Astrocyte of the cerebellum (primary cell): Measurements from ENCODE around the gene METTL14.

Experiments
- DNase-seq: peaks from one replicate; pipeline ENCODE4 v3.0.0-alpha.2; 2011; ENCODE audit warnings: low read depth
- H3K4me3 ChIP-seq: 2 replicates; pipeline ENCODE4 v1.5.1; 2011; ENCODE audit warnings: mild to moderate bottlenecking, low read depth, low read length, moderate library complexity
- CTCF ChIP-seq: IDR thresholded peaks from 2 replicates; pipeline ENCODE4 v1.5.1; 2012; ENCODE audit warnings: low read length, low read depth, moderate library complexity, mild to moderate bottlenecking; ENCODE audit errors: missing control alignments
- in situ Hi-C: cut with HindIII; loops from 2 replicates; pipeline ENCODE4 v1.10.0; 2017; ENCODE audit warnings: low sequenced_read_pairs

Gene METTL14

GRCh38 chr4:118742050-118742449, 56.9 kb downstream of the METTL14 start:
- no peak for DNase-seq
- H3K4me3 ChIP-seq, result no peak overlapping the region
- in situ Hi-C loops, result loop anchor here (25.0 kb wide), 1 partner anchor 220 kb away; no protein-coding TSS in a partner anchor
- TF ChIP-seq CTCF, result no peak

GRCh38 chr4:118743867-118744266, 58.7 kb downstream of the METTL14 start:
- in situ Hi-C loops, result loop anchor here (25.0 kb wide), 1 partner anchor 218 kb away; no protein-coding TSS in a partner anchor
- no peak for DNase-seq
- H3K4me3 ChIP-seq, result no peak overlapping the region
- TF ChIP-seq CTCF, result no peak

- no peak for DNase-seq
- in situ Hi-C loops, result loop anchor here (25.0 kb wide), 1 partner anchor 217 kb away; no protein-coding TSS in a partner anchor
- H3K4me3 ChIP-seq, result no peak overlapping the region
- TF ChIP-seq CTCF, result no peak
Observed at GRCh38 chr4:118745357-118745756, 60.2 kb downstream of the METTL14 start.

GRCh38 chr4:118746251-118746919, 61.2 kb downstream of the METTL14 start:
- no peak for DNase-seq
- in situ Hi-C loops, result loop anchor here (25.0 kb wide), 1 partner anchor 216 kb away; no protein-coding TSS in a partner anchor
- no peak for TF ChIP-seq CTCF
- no peak overlapping the region for H3K4me3 ChIP-seq

- H3K4me3 ChIP-seq, result no peak overlapping the region
- no peak for DNase-seq
- in situ Hi-C loops, result loop anchor here (25.0 kb wide), 1 partner anchor 213 kb away; no protein-coding TSS in a partner anchor
- TF ChIP-seq CTCF, result no peak
Observed at GRCh38 chr4:118749347-118749988, 64.3 kb downstream of the METTL14 start.

GRCh38 chr4:118751629-118752323, 66.6 kb downstream of the METTL14 start:
- in situ Hi-C loops, result no loop called here
- no peak for TF ChIP-seq CTCF
- no peak overlapping the region for H3K4me3 ChIP-seq
- DNase-seq, result peak; percentile 75
